ENCODE results near the gene PLLP. TPM values are rescaled to one million over a fixed set of nuclear protein-coding genes. Genes with fewer than 3 reads are reported as not detected.

Gene PLLP
- total and polyA plus RNA-seq, 11 donors: 2.0 to 14.8 (median 2.8) TPM

DNA sequence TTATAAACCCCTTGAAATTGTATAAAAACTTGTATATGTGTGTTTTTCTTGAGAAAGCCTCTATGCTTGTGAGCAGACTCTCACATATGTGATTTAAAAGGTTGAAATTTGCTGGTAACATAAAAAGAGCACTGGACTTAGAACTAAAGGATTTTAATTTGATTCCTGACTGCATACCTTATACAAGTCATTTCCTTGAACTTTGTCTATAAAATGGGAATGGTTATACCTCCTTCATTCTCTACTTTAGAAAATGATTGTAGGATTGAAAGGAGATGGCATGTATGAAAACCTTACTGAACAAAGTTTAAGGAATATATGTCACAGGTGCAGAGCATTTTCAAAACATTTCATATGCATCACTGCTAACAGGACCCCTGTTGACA is 49.8 kb downstream of the PLLP start:
- no peak for DNase-seq
- intact Hi-C loops (cut with DNase I): loop anchor here in 1 of 10 donors (5.0 kb wide), 1 partner anchor 42 kb away; no protein-coding TSS in a partner anchor
- Histone ChIP-seq H3K4me3 (no peak overlapping the region), H3K4me1 (peaks cover 0 to 24% (median 7%) of the 10 kb centered on the region in 12 donors), H3K36me3 (peaks cover 4 to 100% (median 95%) of the 10 kb centered on the region in 9 donors), H3K27me3 (no peaks in the 10 kb centered on the region), H3K27ac (peak overlapping the region in 8 of 12 donors; percentile 6 to 77 (median 60)), H3K9me3 (no peaks in the 10 kb centered on the region)
- TF ChIP-seq, protein P1, sequence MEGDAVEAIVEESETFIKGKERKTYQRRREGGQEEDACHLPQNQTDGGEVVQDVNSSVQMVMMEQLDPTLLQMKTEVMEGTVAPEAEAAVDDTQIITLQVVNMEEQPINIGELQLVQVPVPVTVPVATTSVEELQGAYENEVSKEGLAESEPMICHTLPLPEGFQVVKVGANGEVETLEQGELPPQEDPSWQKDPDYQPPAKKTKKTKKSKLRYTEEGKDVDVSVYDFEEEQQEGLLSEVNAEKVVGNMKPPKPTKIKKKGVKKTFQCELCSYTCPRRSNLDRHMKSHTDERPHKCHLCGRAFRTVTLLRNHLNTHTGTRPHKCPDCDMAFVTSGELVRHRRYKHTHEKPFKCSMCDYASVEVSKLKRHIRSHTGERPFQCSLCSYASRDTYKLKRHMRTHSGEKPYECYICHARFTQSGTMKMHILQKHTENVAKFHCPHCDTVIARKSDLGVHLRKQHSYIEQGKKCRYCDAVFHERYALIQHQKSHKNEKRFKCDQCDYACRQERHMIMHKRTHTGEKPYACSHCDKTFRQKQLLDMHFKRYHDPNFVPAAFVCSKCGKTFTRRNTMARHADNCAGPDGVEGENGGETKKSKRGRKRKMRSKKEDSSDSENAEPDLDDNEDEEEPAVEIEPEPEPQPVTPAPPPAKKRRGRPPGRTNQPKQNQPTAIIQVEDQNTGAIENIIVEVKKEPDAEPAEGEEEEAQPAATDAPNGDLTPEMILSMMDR (IDR thresholded peaks at IDR 0.05): no peak
- ATAC-seq: no peak

- Histone ChIP-seq H3K27me3 (no peaks in the 10 kb centered on the region), H3K36me3 (peaks cover 4 to 99% (median 95%) of the 10 kb centered on the region in 9 donors), H3K4me1 (peaks cover 0 to 24% (median 7%) of the 10 kb centered on the region in 12 donors), H3K9me3 (no peaks in the 10 kb centered on the region), H3K27ac (peak overlapping the region; percentile 6 to 77 (median 58)), H3K4me3 (no peak overlapping the region)
- no peak for TF ChIP-seq POLR2A (IDR thresholded peaks at IDR 0.05)
- TF ChIP-seq, protein P1 (IDR thresholded peaks at IDR 0.05): no peak
- intact Hi-C loops (cut with DNase I): no loop called here
- 68 to 72% (median 71%) methylated on average over 9 of the region's 9 CpGs for WGBS, 4 donors
- DNase-seq: peak in 2 of 5 donors; percentile 25 to 53
- peak; percentile 87 to 89 (median 88) for ATAC-seq
Observed at GRCh38 chr16:57233944-57234706, 50.3 kb downstream of the PLLP start.

- no peaks in the 10 kb centered on the region for H3K9me3 ChIP-seq
- ATAC-seq (no peak), DNase-seq (no peak)
- H3K4me1 ChIP-seq: peaks cover 0 to 24% (median 7%) of the 10 kb centered on the region in 12 donors
- H3K27ac ChIP-seq: no peak overlapping the region
- TF ChIP-seq, protein P1 (IDR thresholded peaks at IDR 0.05): no peak
- TF ChIP-seq POLR2A (IDR thresholded peaks at IDR 0.05): no peak
- WGBS, 4 donors: 72 to 78% (median 75%) methylated on average over 3 of the region's 3 CpGs
- no peak overlapping the region for H3K4me3 ChIP-seq
- H3K36me3 ChIP-seq: peaks cover 0 to 99% (median 95%) of the 10 kb centered on the region in 9 donors
- H3K27me3 ChIP-seq: no peaks in the 10 kb centered on the region
- intact Hi-C loops (cut with DNase I): no loop called here
Observed at GRCh38 chr16:57231821-57232350, 52.6 kb downstream of the PLLP start.

GRCh38 chr16:57229079-57229478 is 55.4 kb downstream of the PLLP start:
- WGBS, 4 donors: 89 to 97% (median 94%) methylated on average over 1 of the region's 1 CpG
- ATAC-seq (no peak), DNase-seq (no peak)
- H3K27me3 ChIP-seq: no peaks in the 10 kb centered on the region
- no peaks in the 10 kb centered on the region for H3K9me3 ChIP-seq
- no peak overlapping the region for H3K27ac ChIP-seq
- intact Hi-C loops (cut with DNase I): no loop called here
- no peak overlapping the region for H3K4me3 ChIP-seq
- H3K4me1 ChIP-seq: peaks cover 0 to 8% (median 0%) of the 10 kb centered on the region in 12 donors
- TF ChIP-seq, protein P1 (IDR thresholded peaks at IDR 0.05): no peak
- TF ChIP-seq POLR2A (IDR thresholded peaks at IDR 0.05): no peak
- H3K36me3 ChIP-seq: peaks cover 0 to 100% (median 98%) of the 10 kb centered on the region in 9 donors
